ENCODE measurements around the gene STX16.

The STX16 gene

DNA sequence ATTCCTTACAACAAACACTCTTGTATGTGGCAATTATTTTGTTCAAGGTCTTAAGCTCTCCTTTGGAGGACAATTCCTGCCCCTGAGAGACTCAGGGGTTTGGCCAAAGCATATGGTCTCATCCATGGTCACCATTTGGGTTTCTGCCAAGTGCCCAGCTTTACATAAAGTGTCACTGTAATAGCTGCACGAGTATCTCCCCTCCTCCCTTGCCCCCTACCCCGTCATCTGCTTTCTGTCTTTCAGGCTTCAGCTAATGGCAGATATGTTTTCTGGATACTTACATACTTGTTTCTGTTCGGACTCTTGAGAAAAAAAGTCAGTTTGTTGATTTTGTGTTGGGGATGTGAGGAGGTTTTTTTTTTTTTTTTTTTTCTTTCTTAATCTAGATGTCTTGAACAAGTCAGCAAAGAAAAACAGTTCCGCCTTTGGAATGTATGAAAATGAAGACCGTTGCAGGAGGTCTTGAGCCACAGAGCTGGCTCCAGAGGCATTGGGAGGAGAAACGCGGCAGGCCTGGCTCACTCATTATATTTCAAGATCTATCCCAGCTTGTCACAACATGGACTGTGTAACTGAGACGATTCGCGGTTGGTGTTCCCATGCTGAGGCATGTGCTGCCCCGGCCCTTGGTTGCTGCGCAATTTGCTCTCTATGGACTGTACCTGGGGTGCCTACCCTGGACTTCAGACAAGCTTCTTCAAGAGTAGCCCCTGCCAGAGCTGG, 32.6 kb upstream of the STX16 start:
- DNase-seq (ENCODE audit: low read depth in 2 of 3, low spot score in 1 of 3) = no peak

DNA sequence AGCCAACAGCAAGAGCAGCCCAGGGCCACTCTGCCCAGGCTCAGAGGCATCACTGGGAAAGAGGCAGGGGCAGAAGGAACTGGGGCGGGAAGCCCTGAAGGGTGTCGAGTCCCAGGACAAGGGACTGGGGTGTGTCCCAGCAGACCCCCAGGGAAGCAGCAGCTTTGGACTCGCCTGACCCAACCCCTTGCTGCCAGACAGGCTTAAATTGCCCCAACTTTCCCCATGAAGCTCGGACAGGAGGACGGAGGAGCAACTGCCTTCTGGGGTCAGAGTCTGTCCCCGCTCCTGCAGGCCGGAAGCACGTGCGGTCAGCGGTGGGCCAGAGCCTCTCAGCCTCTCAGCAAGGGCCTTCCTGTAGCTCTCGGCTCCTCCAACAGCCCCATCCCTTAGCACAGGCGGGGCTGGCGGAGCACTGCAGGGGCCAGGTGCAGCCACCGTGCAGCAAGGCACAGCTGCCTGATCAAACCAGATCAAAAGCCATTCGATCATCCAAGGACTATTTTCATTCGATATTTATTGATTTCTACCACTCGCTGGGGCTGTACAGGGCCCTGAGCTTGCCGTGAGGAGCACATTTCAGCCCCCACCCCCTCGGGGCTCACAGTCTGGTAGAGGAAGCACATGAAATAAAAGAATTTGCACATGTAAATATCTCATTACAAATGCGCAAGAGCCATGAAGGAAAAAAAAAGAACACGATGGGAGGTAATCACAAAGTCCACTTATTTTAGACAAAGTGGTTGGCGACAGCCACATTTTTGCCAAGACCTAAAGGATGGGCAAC, 31.8 kb upstream of the STX16 start:
- no peak for DNase-seq (ENCODE audit: low read depth in 2 of 3, low spot score in 1 of 3)

DNA sequence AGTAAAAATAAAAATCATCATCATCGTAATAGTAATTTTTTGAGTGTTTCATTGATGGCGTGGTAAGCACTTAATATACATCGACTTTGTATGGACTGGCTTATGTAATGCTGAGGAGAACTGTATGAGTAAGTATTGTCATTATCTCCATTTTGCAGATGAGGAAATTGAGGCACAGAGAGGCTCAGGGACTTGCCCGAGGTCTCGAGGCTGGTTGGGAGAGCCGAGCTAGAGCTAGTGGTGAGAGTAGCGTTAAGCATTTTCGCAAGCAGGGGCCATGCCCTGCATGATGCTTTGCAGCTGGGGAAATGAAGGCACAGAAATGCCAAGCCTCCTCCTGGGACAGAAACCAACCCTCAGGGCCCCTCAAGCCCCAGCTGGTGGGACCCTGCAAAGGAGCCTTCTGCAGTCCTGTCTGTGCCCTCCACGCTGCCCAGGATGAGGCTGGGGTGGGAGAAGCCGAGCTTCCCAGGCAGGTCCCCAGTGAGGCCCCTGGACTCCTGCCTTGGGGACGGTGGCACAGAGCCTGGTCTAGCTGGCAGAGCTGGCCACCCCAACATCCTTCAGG, 31.1 kb upstream of the STX16 start:
- DNase-seq (ENCODE audit: low read depth in 2 of 3, low spot score in 1 of 3) = no peak

DNA sequence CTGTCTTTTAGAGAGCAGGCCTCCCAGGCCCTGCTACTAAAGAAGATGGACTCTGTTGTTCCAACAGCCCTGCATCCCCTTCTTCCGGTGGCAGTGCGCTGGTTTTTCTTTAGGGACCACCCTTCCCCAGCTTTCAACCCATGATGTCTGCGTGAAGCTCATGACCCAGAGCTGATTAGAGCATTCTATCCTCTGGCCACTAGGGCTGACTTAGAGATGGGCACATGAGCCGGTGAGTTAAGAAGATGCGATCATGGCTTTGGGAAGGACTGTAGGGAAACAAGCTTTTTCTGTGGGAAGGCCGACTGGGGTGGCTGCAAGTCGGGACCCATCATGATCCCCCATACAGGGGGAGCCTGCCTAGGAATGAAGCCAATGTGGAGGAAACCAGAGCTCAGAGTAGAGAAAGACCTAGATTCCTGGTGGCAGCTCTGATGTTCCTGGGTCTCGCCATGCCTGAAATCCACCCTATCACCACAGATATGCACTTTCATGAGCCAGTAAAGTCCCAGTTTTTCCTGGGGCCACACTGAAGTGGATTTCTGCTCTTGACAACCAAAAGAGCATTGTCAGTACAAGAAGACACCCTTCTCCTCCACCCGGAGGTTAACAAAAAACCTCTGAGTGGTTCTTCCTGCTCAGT, 29.1 kb upstream of the STX16 start:
- no peak for DNase-seq (ENCODE audit: low read depth in 2 of 3, low spot score in 1 of 3)

DNA sequence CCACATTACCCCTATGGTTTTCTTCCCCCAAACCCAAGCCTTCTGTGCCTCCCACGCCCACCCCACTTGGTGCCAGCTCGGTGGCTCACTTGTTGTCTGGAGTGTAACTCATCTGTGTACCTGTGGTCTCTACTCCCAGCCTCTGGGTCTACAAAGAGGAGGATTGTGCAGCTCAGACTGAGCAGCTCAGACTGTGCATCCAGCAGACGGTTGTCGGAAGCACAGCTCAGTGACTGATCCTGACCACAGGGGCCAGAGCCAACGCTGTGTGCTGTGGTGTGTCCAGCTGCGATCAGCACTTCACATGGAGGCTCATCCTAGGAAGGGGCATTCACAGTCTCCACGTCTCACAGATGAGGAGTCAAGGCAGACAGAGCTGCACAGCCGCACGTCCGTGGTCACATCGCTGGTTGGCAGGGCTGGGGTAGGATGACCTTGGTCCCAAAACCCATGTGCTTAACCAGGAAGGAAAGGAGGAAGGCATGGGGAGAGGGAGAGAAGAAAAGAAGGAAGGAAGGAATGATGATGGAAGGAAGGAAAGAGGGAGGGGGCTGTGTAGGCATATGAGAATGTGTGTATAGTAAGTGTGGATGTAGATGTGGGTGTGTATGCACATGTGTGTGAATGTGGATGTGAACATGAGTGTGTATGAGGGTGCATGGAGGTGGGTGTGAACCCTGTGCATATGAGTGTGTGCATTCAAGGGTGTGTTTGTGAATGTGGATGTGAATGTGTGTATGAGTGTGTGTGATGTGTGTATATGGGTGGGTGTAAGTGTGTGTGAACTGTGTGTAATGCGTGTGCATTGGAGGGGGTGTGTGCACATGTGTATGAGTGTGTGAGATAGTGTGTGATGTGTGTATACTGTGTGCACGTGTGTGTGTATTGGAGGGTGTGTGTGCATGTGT, 28.2 kb upstream of the STX16 start:
- DNase-seq (ENCODE audit: low read depth in 2 of 3, low spot score in 1 of 3) = no peak

DNA sequence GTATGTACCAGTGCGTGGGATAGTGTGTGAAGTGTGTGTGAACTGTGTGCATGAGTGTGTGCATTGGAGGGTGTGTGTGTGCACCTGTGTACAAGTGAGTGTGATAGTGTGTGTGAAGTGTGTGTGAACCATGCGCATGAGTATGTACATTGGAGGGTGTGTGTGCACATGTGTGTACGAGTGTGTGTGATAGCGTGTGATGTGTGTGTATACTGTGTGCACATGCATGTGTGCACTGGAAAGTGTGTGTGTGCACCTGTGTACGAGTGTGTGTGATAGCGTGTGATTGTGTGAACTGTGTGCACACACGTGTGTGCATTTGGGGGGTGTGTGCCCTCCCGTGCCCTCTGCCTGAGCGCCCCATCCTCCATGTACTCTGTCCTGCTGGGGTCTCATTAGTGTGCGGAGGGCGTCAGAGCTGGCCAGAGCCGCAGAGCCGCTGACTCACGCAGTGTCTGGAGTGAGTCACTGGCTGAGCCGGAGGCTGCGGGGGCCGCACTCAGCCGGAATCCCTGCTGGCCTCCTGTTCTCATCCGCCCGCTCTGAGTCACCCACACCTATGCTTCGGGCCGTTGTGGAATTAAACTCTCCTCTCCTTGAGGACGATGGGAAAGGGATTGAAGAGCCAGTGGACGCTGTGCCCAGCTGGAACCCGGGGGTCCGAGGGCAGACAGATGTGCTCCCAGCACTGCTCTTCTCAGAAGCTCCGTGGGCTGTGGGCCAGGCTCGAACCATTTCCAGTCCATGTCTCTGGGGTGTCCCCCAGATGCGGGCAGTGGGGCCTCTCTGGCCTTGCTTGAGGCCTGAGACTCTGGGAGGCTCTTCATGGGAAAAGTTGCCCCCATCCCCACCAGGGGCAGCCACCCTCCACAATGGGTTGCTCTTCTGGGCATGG, 27.3 kb upstream of the STX16 start:
- no peak for DNase-seq (ENCODE audit: low read depth in 2 of 3, low spot score in 1 of 3)

DNA sequence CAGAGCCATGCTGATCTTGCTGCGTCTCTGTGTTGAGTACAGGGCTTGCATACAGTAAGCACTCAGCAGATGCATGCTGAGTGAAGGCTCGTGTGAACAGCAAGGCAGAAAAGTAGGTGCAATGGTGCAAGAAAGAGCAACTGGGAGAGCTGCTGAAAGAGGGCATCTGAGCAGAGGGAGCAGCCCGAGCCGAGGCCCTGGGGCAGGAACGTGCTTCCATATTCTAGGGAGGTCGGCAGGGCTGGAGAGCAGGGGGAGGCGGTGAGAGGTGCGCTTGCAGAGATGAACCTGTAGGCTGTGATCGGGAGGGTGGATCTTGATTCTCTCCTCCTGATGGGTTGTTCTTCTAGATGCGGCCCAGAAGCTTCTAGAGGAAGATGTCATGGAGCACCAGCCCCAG, 26.4 kb upstream of the STX16 start:
- DNase-seq (ENCODE audit: low read depth in 2 of 3, low spot score in 1 of 3) = no peak

DNA sequence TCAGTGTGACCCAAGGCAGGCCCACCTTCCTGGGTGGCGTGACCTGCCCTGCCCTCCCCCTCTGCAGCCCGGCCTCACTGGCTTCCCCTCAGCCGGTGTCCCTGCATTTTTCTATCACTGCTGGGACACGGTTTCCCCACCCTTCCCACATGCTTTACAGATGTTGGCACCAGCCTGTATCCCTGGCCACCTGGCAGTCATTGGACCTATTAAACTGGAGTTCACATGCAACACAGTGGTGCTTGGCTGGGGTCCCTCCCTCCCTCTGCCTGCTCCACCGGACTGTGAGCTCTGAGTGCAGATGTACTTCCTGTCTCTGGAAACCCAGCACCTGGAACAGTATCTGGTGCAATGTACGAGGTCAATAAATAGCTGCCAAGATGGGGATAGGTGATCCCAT, 25.5 kb upstream of the STX16 start:
- DNase-seq (ENCODE audit: low read depth in 2 of 3, low spot score in 1 of 3) = no peak

DNA sequence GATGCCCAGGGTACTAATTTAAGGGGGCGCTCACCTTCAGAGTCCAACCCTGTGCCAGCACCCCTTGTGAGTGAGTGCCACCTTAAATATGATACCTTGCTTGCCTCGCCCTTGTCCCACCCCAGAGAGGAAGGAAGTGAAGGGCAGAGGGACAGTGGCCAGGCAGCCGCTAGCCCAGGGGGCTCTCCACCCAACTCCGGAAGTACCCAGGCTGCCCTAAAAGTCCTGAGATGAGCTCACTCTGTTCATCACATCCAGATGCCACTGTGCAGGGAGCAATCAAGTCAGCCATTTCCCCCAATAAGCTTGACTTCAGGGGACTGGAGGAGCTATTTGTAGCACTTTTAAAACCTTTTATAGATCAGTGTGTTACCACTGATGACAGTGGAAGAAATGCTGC, 25.0 kb upstream of the STX16 start:
- no peak for DNase-seq (ENCODE audit: low read depth in 2 of 3, low spot score in 1 of 3)

DNA sequence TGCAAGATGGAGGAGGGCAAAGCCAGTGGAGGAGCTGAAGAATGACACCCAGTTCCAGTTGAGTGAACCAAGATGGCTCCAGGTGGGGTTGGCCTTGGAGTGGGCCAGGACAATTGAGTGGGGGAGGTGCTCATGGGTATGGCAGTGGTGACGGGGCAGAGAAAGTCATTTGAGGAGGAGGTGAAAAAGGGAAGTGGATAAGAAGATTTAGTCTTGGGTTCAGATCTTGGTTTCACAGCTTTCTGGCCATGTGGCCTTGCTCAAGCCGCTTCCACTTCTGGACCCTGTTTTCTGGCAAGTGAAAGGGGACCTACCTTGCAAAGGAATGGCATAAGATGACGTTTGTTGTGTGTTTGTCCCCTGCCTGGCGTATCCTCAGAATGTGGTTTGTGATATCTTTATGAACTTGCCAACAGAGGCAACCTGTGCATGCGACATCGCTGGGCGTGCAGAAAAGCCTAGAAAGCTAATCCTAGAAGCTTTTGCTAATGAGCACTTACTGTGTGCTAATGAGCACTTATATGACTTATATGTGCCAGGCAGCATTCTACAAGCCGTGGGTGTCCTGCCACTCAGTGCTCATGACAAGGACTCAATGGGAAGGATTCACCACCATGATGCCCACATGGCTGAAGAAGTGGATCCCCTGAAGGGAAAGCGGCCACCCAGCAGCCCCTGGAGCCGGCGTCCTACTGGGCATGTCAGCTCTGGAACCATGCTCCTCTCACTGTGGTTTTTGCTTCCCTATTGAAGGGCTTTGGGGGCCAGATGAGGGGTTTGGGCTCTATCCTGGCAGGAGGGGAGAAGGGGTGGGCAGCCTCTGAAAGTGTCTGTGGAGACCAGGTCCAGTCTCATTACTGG, 23.6 kb upstream of the STX16 start:
- DNase-seq (ENCODE audit: low read depth in 2 of 3, low spot score in 1 of 3) = no peak

DNA sequence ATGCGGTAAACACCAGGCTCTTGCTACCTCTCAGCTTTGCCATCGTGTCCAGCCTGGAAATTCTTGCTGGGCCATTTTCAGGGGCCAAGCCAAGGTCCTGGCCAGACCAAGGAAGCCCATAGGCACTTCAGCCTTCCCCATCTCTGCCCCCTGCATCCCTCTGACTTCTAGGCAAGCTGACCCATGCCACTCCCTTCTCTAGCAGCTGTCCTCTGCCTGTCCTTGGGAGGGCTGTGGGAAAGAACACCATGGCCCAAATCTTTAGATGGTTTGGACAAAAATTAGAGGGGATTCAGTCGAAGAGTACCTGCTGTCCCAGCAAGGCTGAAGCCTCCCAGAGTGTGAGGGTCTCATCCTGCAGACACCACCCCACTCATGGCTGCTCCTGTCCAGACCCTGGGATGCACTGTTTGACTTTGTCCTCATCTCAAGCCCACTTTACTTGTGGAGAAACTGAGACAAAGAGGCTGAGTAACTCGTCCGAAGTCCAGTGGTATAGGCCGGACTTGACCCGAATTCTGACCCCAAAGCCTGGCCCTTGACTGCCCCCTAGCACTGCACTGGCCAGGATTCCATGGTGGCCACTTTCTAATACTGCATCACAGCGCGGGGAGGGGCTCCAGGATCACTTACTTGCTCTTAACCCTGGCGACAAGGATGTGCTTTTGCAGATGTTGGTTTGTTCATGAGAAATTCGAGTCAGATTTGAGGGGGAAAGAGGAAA, 22.4 kb upstream of the STX16 start:
- no peak for DNase-seq (ENCODE audit: low read depth in 2 of 3, low spot score in 1 of 3)

DNA sequence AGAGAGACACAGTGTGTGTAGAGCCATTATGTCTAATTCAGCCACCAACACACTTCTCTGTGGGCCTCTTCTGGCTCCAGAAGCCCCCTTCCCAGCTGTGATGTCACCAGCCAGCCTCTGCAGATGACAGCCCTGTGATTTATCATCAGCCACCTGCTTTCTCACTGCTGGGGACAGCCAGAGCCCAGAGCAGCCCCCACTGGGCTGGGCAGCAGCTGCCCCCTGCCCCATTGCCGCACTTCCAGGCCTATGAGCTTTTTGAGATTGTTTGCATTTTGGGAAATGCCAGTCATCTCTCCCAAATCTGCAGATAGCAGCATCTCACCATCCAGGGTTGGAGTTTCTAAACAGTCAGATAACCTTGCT, 21.9 kb upstream of the STX16 start:
- DNase-seq (ENCODE audit: low read depth in 2 of 3, low spot score in 1 of 3) = no peak

DNA sequence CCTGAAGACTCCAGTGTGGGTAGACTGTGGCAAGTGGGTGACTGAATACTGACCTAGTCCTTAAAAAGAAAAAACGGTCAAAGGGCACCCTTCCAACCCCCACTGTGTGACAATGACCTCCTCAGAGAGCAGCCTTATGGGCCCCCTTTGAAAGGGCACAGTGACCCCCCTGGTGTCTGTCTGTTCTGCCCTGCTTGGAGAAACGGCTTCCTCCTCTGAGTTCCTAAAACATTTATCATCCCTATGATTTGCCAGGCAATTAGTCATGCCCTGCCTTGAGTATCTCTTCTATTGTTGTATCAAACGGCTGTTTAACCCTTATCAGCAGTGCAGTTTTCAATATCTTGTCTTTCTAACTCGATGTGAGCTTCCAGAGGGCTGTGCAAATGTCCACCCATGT, 21.0 kb upstream of the STX16 start:
- no peak for DNase-seq (ENCODE audit: low read depth in 2 of 3, low spot score in 1 of 3)

DNA sequence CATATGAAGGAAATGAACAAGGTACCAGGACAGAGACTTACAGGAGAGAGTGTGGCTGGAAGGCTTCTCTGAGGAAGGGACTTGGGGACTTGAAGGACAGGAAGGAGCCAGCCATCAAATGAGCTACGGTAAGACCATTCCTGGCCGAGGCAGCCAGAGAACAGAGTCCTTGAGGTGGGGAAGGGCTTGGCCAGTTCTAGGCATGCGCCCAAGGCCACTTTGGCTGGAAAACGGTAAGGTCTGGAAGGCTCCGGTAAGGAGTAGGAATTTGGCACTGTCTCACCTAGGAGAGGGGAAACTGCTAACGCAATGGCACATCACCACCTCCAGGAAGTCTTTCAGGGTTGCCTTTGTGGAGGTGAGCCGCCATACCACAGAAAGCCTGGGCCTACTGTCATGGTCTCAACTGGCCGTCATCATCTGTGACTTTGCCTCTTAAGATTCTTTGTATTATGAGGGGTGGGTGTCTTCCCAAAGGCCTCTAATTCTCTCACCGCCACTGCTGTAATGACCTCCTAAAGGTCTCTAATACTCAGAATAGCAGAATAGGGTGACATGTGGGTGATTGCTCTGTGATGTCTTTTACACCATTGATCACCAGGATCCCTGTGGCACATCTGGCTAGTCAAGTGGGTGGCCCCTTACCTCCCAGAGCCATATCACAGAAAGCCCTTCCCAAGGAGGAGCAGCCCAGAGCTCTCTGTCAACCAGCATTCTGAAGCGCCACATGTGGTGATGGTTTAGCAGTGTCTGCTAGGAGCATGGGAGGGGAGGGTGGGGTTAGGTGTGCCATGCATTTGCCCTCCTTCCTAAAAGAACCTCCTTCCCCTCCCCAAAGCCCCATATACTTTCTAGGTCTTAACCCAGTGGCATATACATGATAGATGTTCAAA, 17.7 kb upstream of the STX16 start:
- DNase-seq (ENCODE audit: low read depth in 2 of 3, low spot score in 1 of 3) = no peak

DNA sequence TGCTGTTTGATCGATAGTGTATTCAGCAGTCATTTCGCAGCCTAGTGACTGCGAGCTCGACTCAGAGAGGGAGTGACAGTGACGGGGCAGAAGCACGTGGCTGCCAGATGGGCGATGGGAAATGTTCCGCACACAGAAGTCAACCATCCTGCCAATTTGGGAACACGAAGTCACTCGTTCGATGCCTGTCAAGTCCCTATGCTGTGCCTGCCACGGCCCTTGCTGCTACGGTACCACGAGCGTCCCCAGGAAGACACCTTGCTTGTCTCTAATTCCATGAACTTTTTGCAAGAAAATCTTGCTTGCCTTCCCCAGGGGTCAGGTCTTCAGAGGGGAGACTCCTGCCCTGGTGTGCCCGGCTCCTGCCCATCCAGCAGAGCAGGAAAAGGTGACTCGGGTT, 17.0 kb upstream of the STX16 start:
- DNase-seq (ENCODE audit: low read depth in 2 of 3, low spot score in 1 of 3) = no peak

DNA sequence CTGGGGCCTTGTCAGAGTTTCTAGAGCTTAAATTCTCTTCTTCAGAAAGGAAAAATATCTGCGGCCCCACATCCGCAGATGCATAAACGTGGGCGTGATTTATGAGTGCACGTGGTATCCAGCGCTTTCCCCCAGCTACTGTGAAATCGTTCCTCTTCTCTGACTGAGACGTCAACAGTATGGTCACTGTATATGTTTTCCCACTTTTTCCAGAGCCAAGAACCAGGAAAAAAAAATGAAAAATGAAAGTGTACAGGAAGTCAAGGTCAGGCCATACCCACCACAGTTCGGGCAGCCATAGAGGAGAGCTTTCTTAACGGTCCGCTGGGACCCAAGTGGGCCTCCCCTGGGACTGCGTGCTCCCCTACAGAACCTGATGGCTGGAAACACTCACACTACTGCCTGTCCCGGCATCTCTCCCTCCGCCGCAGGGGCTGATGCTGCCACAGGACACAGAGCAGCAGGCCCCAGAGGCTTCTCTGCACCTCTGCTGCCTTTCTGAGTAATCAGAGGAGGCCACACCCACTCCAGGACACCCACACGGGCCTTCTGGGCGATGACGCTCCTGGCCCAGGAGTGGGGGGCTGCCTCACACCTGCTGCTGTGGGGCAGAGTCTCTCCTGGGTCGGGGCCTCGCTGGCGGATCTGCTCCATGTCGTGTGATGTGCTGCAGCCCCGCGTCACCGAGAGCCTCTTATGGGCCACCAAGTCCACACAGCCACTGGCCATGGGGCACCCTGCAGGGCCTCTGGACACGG, 16.4 kb upstream of the STX16 start:
- DNase-seq (ENCODE audit: low read depth in 2 of 3, low spot score in 1 of 3) = peak in 2 of 3 donors; percentile 27 to 38

DNA sequence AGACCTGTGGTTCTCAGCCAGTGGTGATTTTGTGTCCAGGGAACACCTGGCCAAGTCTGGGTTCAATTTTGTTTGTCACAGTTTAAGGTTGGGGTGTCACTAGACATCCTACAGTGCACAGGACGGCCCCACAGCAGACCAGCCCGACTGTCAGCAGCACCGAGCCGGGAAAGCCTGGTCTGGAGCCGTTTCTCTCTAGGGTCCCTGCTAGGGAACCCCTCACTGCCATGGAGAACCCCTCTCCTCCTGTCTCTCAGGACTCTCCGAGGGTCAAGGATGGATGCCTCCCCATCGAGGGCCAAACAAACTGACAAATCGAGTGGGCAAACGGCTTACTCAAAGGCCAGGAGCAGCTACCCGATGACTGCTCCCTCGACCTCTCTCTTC, 15.8 kb upstream of the STX16 start:
- no peak for DNase-seq (ENCODE audit: low read depth in 2 of 3, low spot score in 1 of 3)

Data from stimulated activated CD4-positive, alpha-beta T cell treated with anti-CD3 and anti-CD28 coated beads, Interleukin-12 subunit alpha, Interleukin-12 subunit beta, amount 100 ng/mL, for 48 hours (primary cell).